ENCODE data around the gene GK2.

- TF ChIP-seq CTCF (IDR thresholded peaks at IDR 0.05) (no peak), POLR2A (IDR thresholded peaks at IDR 0.05) (no peak)
Observed at GRCh38 chr4:79425586-79425985, 17.6 kb upstream of the GK2 start.

Measured in body of pancreas (tissue), 4 donors.